WERI-Rb-1 (cell line): ENCODE measurements around the gene CARS2.
"Not testable (repeated sequence)": the region's sequence is repeated elsewhere in the genome, so short reads cannot be mapped to it uniquely, and the experiment has no call there.

Source experiments
- DNase-seq: peaks from one replicate; pipeline ENCODE4 v3.0.0-alpha.2; 2020
- H3K27ac ChIP-seq: fragments of 250-450 bp; sonication (Bioruptor Pico); 2 replicates; pipeline ENCODE4 v1.5.1; 2020; ENCODE audit warnings: mild to moderate bottlenecking, moderate library complexity
- H3K27me3 ChIP-seq: fragments of 250-450 bp; sonication (Bioruptor Pico); 2 replicates; pipeline ENCODE4 v1.5.1; 2021; ENCODE audit warnings: mild to moderate bottlenecking, low read depth, moderate library complexity; ENCODE audit not compliant: insufficient read depth, severe bottlenecking
- H3K36me3 ChIP-seq: fragments of 250-450 bp; sonication (Bioruptor Pico); 2 replicates; pipeline ENCODE4 v1.5.1; 2020; ENCODE audit warnings: mild to moderate bottlenecking, moderate library complexity
- H3K4me3 ChIP-seq: 2 replicates; pipeline ENCODE4 v1.5.1; 2011; ENCODE audit warnings: low read depth, mild to moderate bottlenecking, control low read depth, low read length
- H3K9me3 ChIP-seq: fragments of 250-450 bp; sonication (Bioruptor Pico); 2 replicates; pipeline ENCODE4 v1.5.1; 2021; ENCODE audit warnings: mild to moderate bottlenecking, moderate library complexity; ENCODE audit not compliant: severe bottlenecking
- TF ChIP-seq, protein P1 (sequence below): IDR thresholded peaks from 2 replicates; pipeline ENCODE4 v1.5.1; 2011; ENCODE audit warnings: low read depth, mild to moderate bottlenecking, control low read depth, inconsistent platforms, low read length

CARS2 gene

DNA sequence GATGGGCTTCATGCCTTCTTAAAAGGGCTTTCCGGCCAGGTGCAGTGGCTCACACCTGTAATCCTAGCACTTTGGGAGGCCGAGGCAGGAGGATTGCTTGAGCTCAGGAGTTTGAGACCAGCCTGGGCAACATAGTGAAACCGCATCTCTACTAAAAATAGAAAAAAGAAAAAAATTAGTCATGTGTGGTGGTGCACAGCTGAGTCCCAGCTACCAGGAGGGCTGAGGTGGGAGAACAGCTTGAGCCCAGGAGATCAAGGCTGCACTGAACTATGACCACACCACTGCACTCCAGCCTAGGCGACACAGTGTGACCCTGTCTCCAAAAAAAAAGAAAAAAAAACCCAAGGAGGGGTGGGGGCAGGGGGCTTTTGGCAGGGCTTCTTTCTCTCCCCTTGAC is 7.2 kb downstream of the CARS2 start:
- TF ChIP-seq, protein P1, sequence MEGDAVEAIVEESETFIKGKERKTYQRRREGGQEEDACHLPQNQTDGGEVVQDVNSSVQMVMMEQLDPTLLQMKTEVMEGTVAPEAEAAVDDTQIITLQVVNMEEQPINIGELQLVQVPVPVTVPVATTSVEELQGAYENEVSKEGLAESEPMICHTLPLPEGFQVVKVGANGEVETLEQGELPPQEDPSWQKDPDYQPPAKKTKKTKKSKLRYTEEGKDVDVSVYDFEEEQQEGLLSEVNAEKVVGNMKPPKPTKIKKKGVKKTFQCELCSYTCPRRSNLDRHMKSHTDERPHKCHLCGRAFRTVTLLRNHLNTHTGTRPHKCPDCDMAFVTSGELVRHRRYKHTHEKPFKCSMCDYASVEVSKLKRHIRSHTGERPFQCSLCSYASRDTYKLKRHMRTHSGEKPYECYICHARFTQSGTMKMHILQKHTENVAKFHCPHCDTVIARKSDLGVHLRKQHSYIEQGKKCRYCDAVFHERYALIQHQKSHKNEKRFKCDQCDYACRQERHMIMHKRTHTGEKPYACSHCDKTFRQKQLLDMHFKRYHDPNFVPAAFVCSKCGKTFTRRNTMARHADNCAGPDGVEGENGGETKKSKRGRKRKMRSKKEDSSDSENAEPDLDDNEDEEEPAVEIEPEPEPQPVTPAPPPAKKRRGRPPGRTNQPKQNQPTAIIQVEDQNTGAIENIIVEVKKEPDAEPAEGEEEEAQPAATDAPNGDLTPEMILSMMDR: no peak
- Histone ChIP-seq H3K36me3 (peaks cover 90% of the 10 kb centered on the region), H3K27ac (no peak overlapping the region), H3K4me3 (no peak overlapping the region), H3K9me3 (no peaks in the 10 kb centered on the region), H3K27me3 (no peaks in the 10 kb centered on the region)
- no peak for DNase-seq

DNA sequence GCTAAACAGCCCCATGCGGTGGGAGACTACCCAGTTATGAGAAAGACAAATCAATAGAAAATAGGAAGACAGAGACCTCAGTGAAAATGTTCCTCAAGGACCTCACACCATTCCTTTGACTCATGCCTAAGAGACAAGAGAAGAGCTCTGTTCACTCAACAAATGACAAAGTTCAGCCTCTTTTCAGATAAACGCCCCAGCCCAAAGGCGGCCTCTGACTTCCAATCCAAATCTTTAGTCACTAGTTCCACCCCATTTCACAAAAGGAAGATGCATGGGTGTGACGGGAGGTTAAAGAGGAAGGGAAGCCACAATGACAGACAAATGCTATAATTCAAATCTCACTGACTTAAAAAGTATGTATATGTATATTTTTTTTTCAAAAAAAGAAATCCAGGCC is 8.1 kb downstream of the CARS2 start:
- no peaks in the 10 kb centered on the region for H3K9me3 ChIP-seq
- H3K4me3 ChIP-seq: no peak overlapping the region
- no peak for DNase-seq
- peaks cover 88% of the 10 kb centered on the region for H3K36me3 ChIP-seq
- TF ChIP-seq, protein P1: no peak
- no peak overlapping the region for H3K27ac ChIP-seq
- no peaks in the 10 kb centered on the region for H3K27me3 ChIP-seq

DNA sequence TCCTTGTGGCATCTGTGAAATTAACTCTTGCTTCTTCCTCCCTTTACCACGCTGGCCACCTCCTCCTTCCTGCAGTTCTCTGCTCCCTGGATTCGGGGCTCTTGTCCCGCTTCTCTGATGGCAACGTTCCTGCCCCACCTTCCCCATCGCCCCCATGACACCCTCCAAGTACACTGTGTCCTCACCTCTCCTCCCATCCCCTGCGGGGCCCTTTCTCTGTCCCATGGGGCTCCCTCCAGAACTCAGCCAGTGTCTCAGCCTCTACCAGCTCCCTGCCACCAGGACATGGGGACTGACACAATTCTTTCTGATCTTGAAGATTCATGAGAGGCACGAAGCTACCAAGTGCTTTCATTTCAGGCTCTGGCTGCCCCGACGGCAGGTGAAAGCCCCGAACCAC is 9.1 kb downstream of the CARS2 start:
- Histone ChIP-seq H3K9me3 (no peaks in the 10 kb centered on the region), H3K27me3 (no peaks in the 10 kb centered on the region), H3K36me3 (peaks cover 81% of the 10 kb centered on the region), H3K27ac (no peak overlapping the region), H3K4me3 (no peak overlapping the region)
- TF ChIP-seq, protein P1: no peak
- peak; percentile 7 for DNase-seq

DNA sequence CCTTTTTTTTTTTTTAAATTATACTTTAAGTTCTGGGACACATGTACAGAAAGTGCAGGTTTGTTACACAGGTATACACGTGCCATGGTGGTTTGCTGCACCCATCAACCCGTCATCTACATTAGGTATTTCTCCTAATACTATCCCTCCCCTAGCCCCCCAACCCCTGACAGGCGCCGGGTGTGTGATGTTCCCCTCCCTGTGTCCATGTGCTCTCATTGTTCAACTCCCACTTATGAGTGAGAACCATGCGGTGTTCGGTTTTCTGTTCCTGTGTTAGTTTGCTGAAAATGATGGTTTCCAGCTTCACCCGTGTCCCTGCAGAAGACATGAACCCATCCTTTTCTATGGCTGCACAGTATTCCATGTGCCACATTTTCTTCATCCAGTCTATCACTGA is 10.1 kb downstream of the CARS2 start:
- peaks cover 75% of the 10 kb centered on the region for H3K36me3 ChIP-seq

DNA sequence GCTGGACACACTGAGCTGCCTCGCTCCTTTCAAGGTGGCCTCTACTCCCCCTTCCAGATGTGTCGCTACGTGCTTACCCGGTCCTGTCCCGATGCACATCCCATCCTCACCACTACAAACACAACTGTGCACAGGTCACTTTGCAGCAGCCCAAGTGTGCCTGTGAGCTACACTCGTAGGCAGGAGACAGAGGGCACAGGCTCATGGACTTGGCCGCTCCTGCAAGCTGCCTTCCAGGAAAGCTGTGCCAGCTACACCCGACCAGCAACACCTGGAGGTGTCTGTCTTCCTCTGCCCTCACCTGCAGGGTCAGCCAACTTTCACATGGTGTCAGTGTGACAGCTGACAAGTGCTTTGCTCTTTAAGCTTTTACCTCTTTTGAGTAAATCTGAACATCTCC is 15.4 kb downstream of the CARS2 start:
- H3K27ac ChIP-seq: no peak overlapping the region
- no peaks in the 10 kb centered on the region for H3K9me3 ChIP-seq
- DNase-seq: peak; percentile 5
- TF ChIP-seq, protein P1: no peak
- H3K4me3 ChIP-seq: no peak overlapping the region
- H3K36me3 ChIP-seq: peaks cover 71% of the 10 kb centered on the region
- H3K27me3 ChIP-seq: no peaks in the 10 kb centered on the region

More for the DNA sequence above, 10.1 kb downstream of the CARS2 start:
- DNase-seq, H3K27ac ChIP-seq, H3K9me3 ChIP-seq, H3K4me3 ChIP-seq, H3K27me3 ChIP-seq: not testable (repeated sequence)

DNA sequence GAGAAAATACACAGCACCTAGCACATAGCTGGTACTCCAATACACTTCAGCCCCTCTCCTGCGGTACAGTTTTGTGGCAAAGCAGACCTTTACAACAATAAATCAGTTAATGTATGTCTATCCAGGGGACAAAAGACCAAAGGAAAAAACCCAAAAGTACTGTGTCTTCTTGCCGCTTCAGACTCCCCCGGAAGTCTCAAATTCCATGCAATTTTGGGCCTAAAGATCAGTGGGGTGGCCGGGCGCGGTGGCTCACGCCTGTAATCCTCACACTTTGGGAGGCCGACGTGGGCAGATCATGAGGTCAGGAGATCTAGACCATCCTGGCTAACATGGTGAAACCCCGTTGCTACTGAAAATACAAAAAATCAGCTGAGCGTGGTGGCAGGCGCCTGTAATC is 16.2 kb downstream of the CARS2 start:
- Histone ChIP-seq H3K27me3 (no peaks in the 10 kb centered on the region), H3K36me3 (peaks cover 75% of the 10 kb centered on the region), H3K27ac (no peak overlapping the region), H3K4me3 (no peak overlapping the region), H3K9me3 (no peaks in the 10 kb centered on the region)
- DNase-seq: no peak
- TF ChIP-seq, protein P1: no peak
